ENCODE data around the gene EPHB3.
A peak's percentile ranks its signal among the peaks of the same experiment; 100 is the strongest.

EPHB3 gene

DNA sequence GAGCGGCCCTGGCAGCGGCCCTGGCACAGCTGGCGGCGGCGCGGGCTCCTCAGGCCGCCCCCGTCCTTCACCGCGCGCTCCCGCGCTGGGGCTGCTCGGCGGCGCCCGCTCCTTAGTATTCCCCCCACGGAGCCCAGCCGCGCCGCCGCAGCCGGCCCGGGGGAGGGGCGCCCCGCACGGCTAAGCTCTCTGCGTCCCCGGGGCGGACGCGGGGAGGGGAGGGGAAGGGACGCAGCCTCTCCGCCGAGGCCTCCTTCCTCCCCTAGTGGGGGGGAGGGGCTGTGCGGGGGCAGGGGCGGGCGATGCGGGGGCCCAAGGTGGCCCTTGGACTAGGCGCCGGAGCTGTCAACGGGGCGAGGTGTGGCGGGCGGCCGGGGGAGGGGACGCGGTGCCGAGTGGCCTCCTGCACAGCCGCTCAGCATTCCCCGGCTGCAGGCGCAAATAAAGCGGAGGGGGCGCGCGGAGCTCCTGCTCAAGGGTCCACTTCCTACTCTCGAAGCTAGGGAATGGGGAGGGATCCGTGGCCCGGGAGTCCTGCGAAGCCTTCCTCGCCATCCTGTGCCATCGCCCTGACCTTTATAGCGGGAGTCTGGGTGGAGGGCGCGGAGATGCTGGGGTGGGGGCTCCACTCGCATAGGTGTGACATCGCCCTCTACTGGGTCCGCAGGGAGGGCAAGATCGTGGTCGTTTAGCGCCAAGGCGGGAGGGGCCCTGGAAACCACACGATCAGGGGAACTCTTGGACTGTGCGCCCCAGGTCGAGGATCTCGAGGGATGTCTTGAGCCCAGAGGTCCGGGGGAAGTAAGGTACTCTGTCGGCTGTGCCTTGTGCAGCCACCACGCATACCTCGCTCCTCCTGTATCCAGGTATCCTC lies 22.2 kb downstream of the EPHB3 start:
- Histone ChIP-seq H2AFZ (ENCODE audit: low read length) (no peak overlapping the region), H3K9ac (ENCODE audit: low read length) (no peak overlapping the region)
- TF ChIP-seq, protein P1, sequence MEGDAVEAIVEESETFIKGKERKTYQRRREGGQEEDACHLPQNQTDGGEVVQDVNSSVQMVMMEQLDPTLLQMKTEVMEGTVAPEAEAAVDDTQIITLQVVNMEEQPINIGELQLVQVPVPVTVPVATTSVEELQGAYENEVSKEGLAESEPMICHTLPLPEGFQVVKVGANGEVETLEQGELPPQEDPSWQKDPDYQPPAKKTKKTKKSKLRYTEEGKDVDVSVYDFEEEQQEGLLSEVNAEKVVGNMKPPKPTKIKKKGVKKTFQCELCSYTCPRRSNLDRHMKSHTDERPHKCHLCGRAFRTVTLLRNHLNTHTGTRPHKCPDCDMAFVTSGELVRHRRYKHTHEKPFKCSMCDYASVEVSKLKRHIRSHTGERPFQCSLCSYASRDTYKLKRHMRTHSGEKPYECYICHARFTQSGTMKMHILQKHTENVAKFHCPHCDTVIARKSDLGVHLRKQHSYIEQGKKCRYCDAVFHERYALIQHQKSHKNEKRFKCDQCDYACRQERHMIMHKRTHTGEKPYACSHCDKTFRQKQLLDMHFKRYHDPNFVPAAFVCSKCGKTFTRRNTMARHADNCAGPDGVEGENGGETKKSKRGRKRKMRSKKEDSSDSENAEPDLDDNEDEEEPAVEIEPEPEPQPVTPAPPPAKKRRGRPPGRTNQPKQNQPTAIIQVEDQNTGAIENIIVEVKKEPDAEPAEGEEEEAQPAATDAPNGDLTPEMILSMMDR (IDR thresholded peaks at IDR 0.05; ENCODE audit: low read length) = peak; percentile 24; the same call in 1 of the 2 replicates
- no peak for TF ChIP-seq EZH2 (IDR thresholded peaks at IDR 0.05; ENCODE audit: borderline replicate concordance, low read length)

DNA sequence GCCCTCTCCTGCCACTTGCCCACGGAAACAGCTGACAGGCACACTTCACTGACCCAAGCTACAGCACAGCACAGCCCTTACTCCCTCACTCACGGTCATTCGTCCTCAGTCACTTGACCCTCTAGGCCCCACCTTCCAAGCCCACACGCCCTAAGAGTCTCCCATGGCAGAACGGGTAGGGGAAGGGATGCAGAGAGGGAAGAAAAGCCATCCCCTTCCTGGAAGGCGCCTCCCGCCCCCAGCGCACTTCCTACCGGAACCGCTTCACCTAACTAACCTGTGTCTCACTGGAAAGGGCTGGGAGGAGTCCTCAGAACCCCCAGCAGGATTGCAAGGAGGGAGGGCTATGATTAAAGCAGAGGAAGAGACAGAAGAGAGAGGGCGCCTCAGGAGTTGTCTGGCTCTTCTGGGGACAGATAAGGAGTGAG lies 22.9 kb downstream of the EPHB3 start:
- TF ChIP-seq, protein P1 (IDR thresholded peaks at IDR 0.05; ENCODE audit: low read length) = no peak
- TF ChIP-seq EZH2 (IDR thresholded peaks at IDR 0.05; ENCODE audit: borderline replicate concordance, low read length) = no peak
- Histone ChIP-seq H2AFZ (ENCODE audit: low read length) (no peak overlapping the region), H3F3A (ENCODE audit: insufficient read depth, low read length) (no peaks in the 10 kb centered on the region), H3K27ac (ENCODE audit: low read depth, low read length, poor library complexity, severe bottlenecking) (no peak overlapping the region), H3K79me2 (ENCODE audit: insufficient read depth, low read length) (no peaks in the 10 kb centered on the region), H4K20me1 (ENCODE audit: insufficient read depth, low read length) (no peaks in the 10 kb centered on the region), H3K4me1 (ENCODE audit: insufficient read depth, low read length, severe bottlenecking) (no peaks in the 10 kb centered on the region), H3K9ac (ENCODE audit: low read length) (no peak overlapping the region), H3K4me2 (ENCODE audit: low read length) (no peak overlapping the region), H3K9me3 (ENCODE audit: low read length) (no peaks in the 10 kb centered on the region), H3K9me2 (ENCODE audit: low read depth, low read length) (no peaks in the 10 kb centered on the region), H3K4me3 (ENCODE audit: low read depth, low read length, poor library complexity, severe bottlenecking) (no peak overlapping the region), H3K27me3 (ENCODE audit: insufficient read depth, low read length) (no peaks in the 10 kb centered on the region), H3K36me3 (ENCODE audit: insufficient read depth, low read length) (no peaks in the 10 kb centered on the region)

More for the DNA sequence above, 22.2 kb downstream of the EPHB3 start:
- Histone ChIP-seq H4K20me1 (ENCODE audit: insufficient read depth, low read length) (no peaks in the 10 kb centered on the region), H3K79me2 (ENCODE audit: insufficient read depth, low read length) (no peaks in the 10 kb centered on the region), H3K36me3 (ENCODE audit: insufficient read depth, low read length) (no peaks in the 10 kb centered on the region), H3F3A (ENCODE audit: insufficient read depth, low read length) (no peaks in the 10 kb centered on the region), H3K4me3 (ENCODE audit: low read depth, low read length, poor library complexity, severe bottlenecking) (no peak overlapping the region), H3K9me2 (ENCODE audit: low read depth, low read length) (no peaks in the 10 kb centered on the region), H3K9me3 (ENCODE audit: low read length) (no peaks in the 10 kb centered on the region), H3K27ac (ENCODE audit: low read depth, low read length, poor library complexity, severe bottlenecking) (no peak overlapping the region), H3K27me3 (ENCODE audit: insufficient read depth, low read length) (no peaks in the 10 kb centered on the region), H3K4me2 (ENCODE audit: low read length) (no peak overlapping the region), H3K4me1 (ENCODE audit: insufficient read depth, low read length, severe bottlenecking) (no peaks in the 10 kb centered on the region)

GRCh38 chr3:184585545-184585944 lies 24.0 kb downstream of the EPHB3 start:
- Histone ChIP-seq H3F3A (ENCODE audit: insufficient read depth, low read length) (no peaks in the 10 kb centered on the region), H3K9me3 (ENCODE audit: low read length) (no peaks in the 10 kb centered on the region), H3K36me3 (ENCODE audit: insufficient read depth, low read length) (no peaks in the 10 kb centered on the region), H3K4me3 (ENCODE audit: low read depth, low read length, poor library complexity, severe bottlenecking) (no peak overlapping the region), H3K4me2 (ENCODE audit: low read length) (no peak overlapping the region), H3K4me1 (ENCODE audit: insufficient read depth, low read length, severe bottlenecking) (no peaks in the 10 kb centered on the region), H3K9me2 (ENCODE audit: low read depth, low read length) (no peaks in the 10 kb centered on the region), H4K20me1 (ENCODE audit: insufficient read depth, low read length) (no peaks in the 10 kb centered on the region), H2AFZ (ENCODE audit: low read length) (no peak overlapping the region), H3K27me3 (ENCODE audit: insufficient read depth, low read length) (no peaks in the 10 kb centered on the region), H3K79me2 (ENCODE audit: insufficient read depth, low read length) (no peaks in the 10 kb centered on the region), H3K27ac (ENCODE audit: low read depth, low read length, poor library complexity, severe bottlenecking) (no peak overlapping the region), H3K9ac (ENCODE audit: low read length) (no peak overlapping the region)
- TF ChIP-seq, protein P1 (IDR thresholded peaks at IDR 0.05; ENCODE audit: low read length) = no peak
- TF ChIP-seq EZH2 (IDR thresholded peaks at IDR 0.05; ENCODE audit: borderline replicate concordance, low read length) = no peak

Data from OCI-LY1 (cell line).